OCI-LY7 (cell line): Measurements from ENCODE around the gene RUNX1. TPM values are rescaled to one million over a fixed set of nuclear protein-coding genes. Genes with fewer than 3 reads are reported as not detected.

ENCODE experiments used
- BruUV-seq: library from RNA; stranded (reverse); fragments of 400-500 nt; replicated peaks from 2 replicates; lab custom pipeline; 2021; lab: Mats Ljungman, UMichigan
- CTCF ChIA-PET: fragments of 300-600 bp; sonication (Branson Sonifier 250); formaldehyde crosslinking; loops from one replicate; lab custom pipeline; 2022; ENCODE audit warnings: antibody characterized with exemption; ENCODE audit not compliant: unreplicated experiment; lab: Charles Lee
- POLR2A ChIA-PET: fragments of 300-600 bp; sonication (Branson Sonifier 250); formaldehyde crosslinking; loops from one replicate; lab custom pipeline; 2022; ENCODE audit warnings: antibody characterized with exemption; lab: Charles Lee
- DNase-seq: peaks from one replicate; pipeline ENCODE4 v3.0.0-alpha.2; 2015; ENCODE audit warnings: low spot score
- H2AFZ ChIP-seq: fragments of 200-600 bp; sonication (generic), shearing (Covaris generic); 2 replicates; pipeline ENCODE4 v1.6.1; 2014; ENCODE audit warnings: mild to moderate bottlenecking, antibody characterized with exemption, low read length, moderate library complexity
- H3K27ac ChIP-seq: fragments of 200-600 bp; sonication (generic); 2 replicates; pipeline ENCODE4 v1.5.1; 2014; ENCODE audit warnings: mixed run types, low read depth, mild to moderate bottlenecking, moderate library complexity, low read length, inconsistent platforms; ENCODE audit not compliant: poor library complexity, severe bottlenecking
- H3K36me3 ChIP-seq: fragments of 200-600 bp; sonication (generic); 2 replicates; pipeline ENCODE4 v1.6.1; 2014; ENCODE audit warnings: mild to moderate bottlenecking, antibody characterized with exemption, low read length, moderate library complexity, mixed read lengths; ENCODE audit not compliant: insufficient read depth
- H3K4me1 ChIP-seq: fragments of 200-600 bp; sonication (generic); 2 replicates; pipeline ENCODE4 v1.5.1; 2014; ENCODE audit warnings: mild to moderate bottlenecking, low read length; ENCODE audit not compliant: insufficient read depth, poor library complexity, severe bottlenecking
- H3K4me2 ChIP-seq: fragments of 200-600 bp; sonication (generic); 2 replicates; pipeline ENCODE4 v1.6.1; 2014; ENCODE audit warnings: mild to moderate bottlenecking, low read length
- H3K4me3 ChIP-seq: fragments of 200-600 bp; sonication (generic); 2 replicates; pipeline ENCODE4 v1.5.1; 2014; ENCODE audit warnings: mild to moderate bottlenecking, low read depth, low read length; ENCODE audit not compliant: poor library complexity, severe bottlenecking
- H3K79me2 ChIP-seq: fragments of 200-600 bp; sonication (generic); 2 replicates; pipeline ENCODE4 v1.6.1; 2016; ENCODE audit warnings: low read depth, mild to moderate bottlenecking, low read length, moderate library complexity, mixed read lengths; ENCODE audit not compliant: insufficient read depth
- H3K9me2 ChIP-seq: fragments of 200-600 bp; sonication (generic); 2 replicates; pipeline ENCODE4 v1.6.1; 2016; ENCODE audit warnings: mild to moderate bottlenecking, low read length, mixed read lengths; ENCODE audit not compliant: insufficient read depth
- H3K9me3 ChIP-seq: fragments of 200-600 bp; sonication (generic); 2 replicates; pipeline ENCODE4 v1.6.1; 2014; ENCODE audit warnings: mild to moderate bottlenecking, mixed run types, low read length, mixed read lengths
- H4K20me1 ChIP-seq: fragments of 200-600 bp; sonication (generic); 2 replicates; pipeline ENCODE4 v1.6.1; 2014; ENCODE audit warnings: mild to moderate bottlenecking, antibody characterized with exemption, low read length, moderate library complexity, mixed read lengths; ENCODE audit not compliant: insufficient read depth
- EZH2phosphoT487 ChIP-seq: fragments of 200-600 bp; sonication (generic); IDR thresholded peaks from 2 replicates; pipeline ENCODE4 v1.6.1; 2018; ENCODE audit warnings: low read depth, borderline replicate concordance, mild to moderate bottlenecking, mixed run types, antibody characterized with exemption, low read length, moderate library complexity, mixed read lengths
- intact Hi-C: fragments of 100-400 bp; cut with micrococcal nuclease; formaldehyde crosslinking; loops from one replicate; pipeline ENCODE4 v1.10.0; 2022; ENCODE audit not compliant: unreplicated experiment
- total RNA-seq, 2 experiments: library from RNA; depleted of rRNA in 1 of 2; stranded (reverse); fragments of >200 nt in 1 of 2; shearing (Covaris generic) in 1 of 2; gene quantifications; 2 replicates each; pipeline ENCODE4 v1.2.3, GENCODE V29; 2014 to 2022
- TF ChIP-seq, protein P1 (sequence below): fragments of 200-600 bp; sonication (generic); conservative IDR thresholded peaks from 2 replicates; pipeline ENCODE4 v1.5.1; 2014; ENCODE audit warnings: mild to moderate bottlenecking, antibody characterized with exemption, low read length, moderate library complexity, mixed read lengths

Gene RUNX1
- total RNA-seq, 2 experiments from 2014 or later, result 30.5 to 40.8 TPM

DNA sequence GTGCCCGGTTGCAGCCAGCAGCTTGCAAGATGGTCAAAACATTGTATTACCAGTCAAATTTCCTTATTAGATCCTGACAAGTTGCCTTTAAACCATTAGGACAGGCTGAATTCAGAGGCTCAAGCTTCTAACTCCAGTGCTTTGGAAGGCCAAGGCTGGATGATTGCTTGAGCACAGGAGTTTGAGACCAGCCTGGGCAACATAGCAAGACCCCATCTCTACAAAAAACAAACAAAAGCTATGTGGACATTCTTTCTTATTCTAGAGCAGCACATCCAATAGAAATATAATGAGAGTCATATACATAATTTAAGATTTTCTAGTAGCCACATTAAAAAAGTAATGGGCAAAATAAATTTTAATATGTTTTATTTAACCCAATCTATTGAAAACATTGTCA lies 149.3 kb downstream of the RUNX1 start:
- no peaks in the 10 kb centered on the region for H3K9me3 ChIP-seq
- ChIA-PET CTCF (no interaction called here), POLR2A (no interaction called here)
- TF ChIP-seq, protein P1, sequence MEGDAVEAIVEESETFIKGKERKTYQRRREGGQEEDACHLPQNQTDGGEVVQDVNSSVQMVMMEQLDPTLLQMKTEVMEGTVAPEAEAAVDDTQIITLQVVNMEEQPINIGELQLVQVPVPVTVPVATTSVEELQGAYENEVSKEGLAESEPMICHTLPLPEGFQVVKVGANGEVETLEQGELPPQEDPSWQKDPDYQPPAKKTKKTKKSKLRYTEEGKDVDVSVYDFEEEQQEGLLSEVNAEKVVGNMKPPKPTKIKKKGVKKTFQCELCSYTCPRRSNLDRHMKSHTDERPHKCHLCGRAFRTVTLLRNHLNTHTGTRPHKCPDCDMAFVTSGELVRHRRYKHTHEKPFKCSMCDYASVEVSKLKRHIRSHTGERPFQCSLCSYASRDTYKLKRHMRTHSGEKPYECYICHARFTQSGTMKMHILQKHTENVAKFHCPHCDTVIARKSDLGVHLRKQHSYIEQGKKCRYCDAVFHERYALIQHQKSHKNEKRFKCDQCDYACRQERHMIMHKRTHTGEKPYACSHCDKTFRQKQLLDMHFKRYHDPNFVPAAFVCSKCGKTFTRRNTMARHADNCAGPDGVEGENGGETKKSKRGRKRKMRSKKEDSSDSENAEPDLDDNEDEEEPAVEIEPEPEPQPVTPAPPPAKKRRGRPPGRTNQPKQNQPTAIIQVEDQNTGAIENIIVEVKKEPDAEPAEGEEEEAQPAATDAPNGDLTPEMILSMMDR, result no peak
- TF ChIP-seq EZH2phosphoT487, result no peak
- no peaks in the 10 kb centered on the region for H3K4me1 ChIP-seq
- H4K20me1 ChIP-seq, result no peaks in the 10 kb centered on the region
- no peak overlapping the region for H3K4me2 ChIP-seq
- no peaks in the 10 kb centered on the region for H3K9me2 ChIP-seq
- no peak overlapping the region for H3K27ac ChIP-seq
- H3K4me3 ChIP-seq, result no peak overlapping the region
- intact Hi-C loops, result no loop called here
- DNase-seq, result no peak
- no peaks in the 10 kb centered on the region for H3K36me3 ChIP-seq
- H2AFZ ChIP-seq, result no peak overlapping the region
- peaks cover 14% of the 10 kb centered on the region; the same call in 1 of the 2 replicates for H3K79me2 ChIP-seq
- no TSS peak for BruUV-seq

GRCh38 chr21:34899302-34899701 lies 149.8 kb downstream of the RUNX1 start:
- ChIA-PET CTCF (no interaction called here), POLR2A (interaction anchor here (1.0 kb wide), 1 partner anchor 35 kb away, joined by 3 read pairs; no protein-coding TSS in a partner anchor)
- H4K20me1 ChIP-seq, result no peaks in the 10 kb centered on the region

GRCh38 chr21:34897828-34898227 lies 151.3 kb downstream of the RUNX1 start:
- no TSS peak for BruUV-seq
- Histone ChIP-seq H4K20me1 (peaks cover 8% of the 10 kb centered on the region; the same call in 1 of the 2 replicates), H3K4me1 (no peaks in the 10 kb centered on the region), H3K4me3 (no peak overlapping the region), H3K36me3 (no peaks in the 10 kb centered on the region), H3K27ac (no peak overlapping the region), H3K9me3 (no peaks in the 10 kb centered on the region), H3K9me2 (no peaks in the 10 kb centered on the region), H3K4me2 (no peak overlapping the region), H2AFZ (no peak overlapping the region), H3K79me2 (no peaks in the 10 kb centered on the region; the same call in 1 of the 2 replicates)
- ChIA-PET CTCF (no interaction called here), POLR2A (interaction anchor here (0.6 to 0.7 kb wide), 3 partner anchors 76 to 1469 kb away, joined by 3 to 4 read pairs (median 3); no protein-coding TSS in a partner anchor)
- TF ChIP-seq, protein P1, result no peak
- TF ChIP-seq EZH2phosphoT487, result no peak
- intact Hi-C loops, result no loop called here
- DNase-seq, result no peak

More at GRCh38 chr21:34899302-34899701, 149.8 kb downstream of the RUNX1 start:
- Histone ChIP-seq H3K4me3 (no peak overlapping the region), H3K9me3 (no peaks in the 10 kb centered on the region), H2AFZ (no peak overlapping the region), H3K4me2 (no peak overlapping the region), H3K36me3 (no peaks in the 10 kb centered on the region), H3K4me1 (no peaks in the 10 kb centered on the region), H3K79me2 (peaks cover 12% of the 10 kb centered on the region; the same call in 1 of the 2 replicates), H3K9me2 (no peaks in the 10 kb centered on the region), H3K27ac (no peak overlapping the region)
- intact Hi-C loops, result no loop called here
- no peak for TF ChIP-seq EZH2phosphoT487
- TF ChIP-seq, protein P1, result no peak
- no TSS peak for BruUV-seq
- no peak for DNase-seq
